Neutrophil (primary cell): ENCODE data around the gene PON3.
"Not testable (repeated sequence)": the region's sequence is repeated elsewhere in the genome, so short reads cannot be mapped to it uniquely, and the experiment has no call there.

Source experiments
- H3K27ac ChIP-seq: fragments of 200-600 bp; sonication (generic); 2 replicates; pipeline ENCODE4 v1.5.1; 2016; ENCODE audit warnings: mild to moderate bottlenecking, moderate library complexity
- H3K27me3 ChIP-seq: fragments of 200-600 bp; sonication (generic); 2 replicates; pipeline ENCODE4 v1.6.0; 2016; ENCODE audit warnings: mild to moderate bottlenecking
- H3K36me3 ChIP-seq: fragments of 200-600 bp; sonication (generic); 2 replicates; pipeline ENCODE4 v1.5.1; 2017
- H3K4me1 ChIP-seq, 2 experiments: fragments of 200-600 bp in 1 of 2; sonication (generic) in 1 of 2; 1 replicate in 1 of 2; 2 replicates in 1 of 2; pipeline versions ENCODE4 v1.5.1 to v1.6.1; 2013 to 2016; ENCODE audit warnings: low read depth in 1 of 2, low read length in 1 of 2, mild to moderate bottlenecking in 1 of 2, moderate library complexity in 1 of 2; ENCODE audit not compliant: control insufficient read depth in 1 of 2, insufficient read depth in 1 of 2
- H3K4me3 ChIP-seq, 2 experiments: fragments of 200-600 bp in 1 of 2; sonication (generic) in 1 of 2; 1 replicate in 1 of 2; 2 replicates in 1 of 2; pipeline ENCODE4 v1.5.1; 2013 to 2016; ENCODE audit warnings: low read depth in 1 of 2, low read length in 1 of 2, mild to moderate bottlenecking in 1 of 2, moderate library complexity in 1 of 2
- H3K9me3 ChIP-seq: fragments of 200-600 bp; sonication (generic); 2 replicates; pipeline ENCODE4 v1.5.1; 2016
- TF ChIP-seq, protein P1 (sequence below): fragments of 200-600 bp; sonication (generic); IDR thresholded peaks from 2 replicates; pipeline ENCODE4 v1.5.1; 2016; ENCODE audit warnings: antibody characterized with exemption

Gene PON3

DNA sequence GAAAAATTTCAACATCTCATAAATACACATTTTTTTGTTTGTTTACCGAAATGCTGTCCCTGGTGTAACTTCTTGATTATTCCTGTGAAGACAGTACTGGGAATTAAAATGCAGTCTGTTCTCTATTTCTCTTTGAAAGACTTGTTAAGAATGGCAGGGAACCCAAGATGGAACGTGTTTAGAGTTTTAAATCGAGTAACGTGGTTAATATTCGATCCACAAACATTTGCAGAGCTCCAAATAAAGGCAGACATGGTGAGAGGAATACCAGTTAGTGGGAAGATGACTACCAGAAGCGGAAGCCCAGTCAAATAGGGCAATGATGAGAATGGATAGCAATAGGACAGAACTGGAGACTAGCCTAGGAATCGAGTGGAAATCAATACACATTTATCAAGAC, 6.7 kb downstream of the PON3 start:
- H3K4me1 ChIP-seq: no peaks in the 10 kb centered on the region
- peaks cover 15% of the 10 kb centered on the region for H3K27me3 ChIP-seq
- H3K4me3 ChIP-seq: no peak overlapping the region
- H3K9me3 ChIP-seq: no peaks in the 10 kb centered on the region
- no peak overlapping the region for H3K27ac ChIP-seq
- TF ChIP-seq, protein P1, sequence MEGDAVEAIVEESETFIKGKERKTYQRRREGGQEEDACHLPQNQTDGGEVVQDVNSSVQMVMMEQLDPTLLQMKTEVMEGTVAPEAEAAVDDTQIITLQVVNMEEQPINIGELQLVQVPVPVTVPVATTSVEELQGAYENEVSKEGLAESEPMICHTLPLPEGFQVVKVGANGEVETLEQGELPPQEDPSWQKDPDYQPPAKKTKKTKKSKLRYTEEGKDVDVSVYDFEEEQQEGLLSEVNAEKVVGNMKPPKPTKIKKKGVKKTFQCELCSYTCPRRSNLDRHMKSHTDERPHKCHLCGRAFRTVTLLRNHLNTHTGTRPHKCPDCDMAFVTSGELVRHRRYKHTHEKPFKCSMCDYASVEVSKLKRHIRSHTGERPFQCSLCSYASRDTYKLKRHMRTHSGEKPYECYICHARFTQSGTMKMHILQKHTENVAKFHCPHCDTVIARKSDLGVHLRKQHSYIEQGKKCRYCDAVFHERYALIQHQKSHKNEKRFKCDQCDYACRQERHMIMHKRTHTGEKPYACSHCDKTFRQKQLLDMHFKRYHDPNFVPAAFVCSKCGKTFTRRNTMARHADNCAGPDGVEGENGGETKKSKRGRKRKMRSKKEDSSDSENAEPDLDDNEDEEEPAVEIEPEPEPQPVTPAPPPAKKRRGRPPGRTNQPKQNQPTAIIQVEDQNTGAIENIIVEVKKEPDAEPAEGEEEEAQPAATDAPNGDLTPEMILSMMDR: no peak
- no peaks in the 10 kb centered on the region for H3K36me3 ChIP-seq

DNA sequence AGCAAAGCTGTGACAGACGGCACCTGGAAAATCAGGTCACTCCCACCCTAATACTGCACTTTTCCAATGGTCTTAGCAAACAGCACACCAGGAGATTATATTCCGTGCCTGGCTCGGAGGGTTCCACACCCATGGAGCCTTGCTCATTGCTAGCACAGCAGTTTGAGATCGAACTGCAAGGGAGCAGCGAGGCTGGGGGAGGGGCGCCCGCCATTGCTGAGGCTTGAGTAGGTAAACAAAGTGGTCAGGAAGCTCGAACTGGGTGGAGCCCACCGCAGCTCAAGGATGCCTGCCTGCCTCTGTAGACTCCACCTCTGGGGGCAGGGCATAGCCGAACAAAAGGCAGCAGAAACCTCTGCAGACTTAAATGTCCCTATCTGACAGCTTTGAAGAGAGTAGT, 16.7 kb downstream of the PON3 start:
- H3K36me3 ChIP-seq, H3K27me3 ChIP-seq, H3K9me3 ChIP-seq, H3K4me1 ChIP-seq, H3K4me3 ChIP-seq, H3K27ac ChIP-seq: not testable (repeated sequence)

DNA sequence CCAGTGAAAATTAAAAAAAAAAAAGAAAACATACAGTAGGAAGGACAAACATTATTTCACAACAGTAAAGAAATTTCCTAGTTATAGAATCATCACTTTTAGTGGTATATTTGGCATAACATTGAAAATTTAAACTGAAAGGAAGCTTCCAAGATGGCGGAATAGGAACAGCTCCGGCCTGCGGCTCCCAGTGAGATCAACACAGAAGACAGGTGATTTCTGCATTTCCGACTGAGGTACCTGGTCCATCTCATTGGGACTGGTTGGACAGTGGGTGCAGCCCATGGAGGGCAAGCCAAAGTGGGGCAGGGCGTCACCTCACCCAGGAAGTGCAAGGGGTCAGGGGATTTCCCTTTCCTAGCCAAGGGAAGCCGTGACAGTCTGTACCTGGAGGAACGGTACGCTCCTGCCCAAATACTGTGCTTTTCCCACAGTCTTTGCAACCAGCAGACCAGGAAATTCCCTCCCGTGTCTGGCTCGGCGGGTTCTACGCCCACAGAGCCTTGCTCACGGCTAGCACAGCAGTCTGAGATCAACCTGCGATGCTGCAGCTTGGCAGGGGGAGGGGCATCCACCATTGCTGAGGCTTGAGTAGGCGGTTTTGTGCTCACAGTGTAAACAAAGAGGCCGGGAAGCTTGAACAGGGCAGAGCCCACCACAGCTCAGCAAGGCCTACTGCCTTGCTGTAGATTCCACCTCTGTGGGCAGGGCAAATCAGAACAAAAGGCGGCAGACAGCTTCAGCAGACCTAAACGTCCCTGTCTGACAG, 19.4 kb downstream of the PON3 start:
- H3K4me1 ChIP-seq: no peaks in the 10 kb centered on the region
- no peaks in the 10 kb centered on the region for H3K9me3 ChIP-seq
- no peak overlapping the region for H3K27ac ChIP-seq
- no peak overlapping the region for H3K4me3 ChIP-seq
- H3K27me3 ChIP-seq: no peaks in the 10 kb centered on the region
- TF ChIP-seq, protein P1: no peak
- H3K36me3 ChIP-seq: no peaks in the 10 kb centered on the region

DNA sequence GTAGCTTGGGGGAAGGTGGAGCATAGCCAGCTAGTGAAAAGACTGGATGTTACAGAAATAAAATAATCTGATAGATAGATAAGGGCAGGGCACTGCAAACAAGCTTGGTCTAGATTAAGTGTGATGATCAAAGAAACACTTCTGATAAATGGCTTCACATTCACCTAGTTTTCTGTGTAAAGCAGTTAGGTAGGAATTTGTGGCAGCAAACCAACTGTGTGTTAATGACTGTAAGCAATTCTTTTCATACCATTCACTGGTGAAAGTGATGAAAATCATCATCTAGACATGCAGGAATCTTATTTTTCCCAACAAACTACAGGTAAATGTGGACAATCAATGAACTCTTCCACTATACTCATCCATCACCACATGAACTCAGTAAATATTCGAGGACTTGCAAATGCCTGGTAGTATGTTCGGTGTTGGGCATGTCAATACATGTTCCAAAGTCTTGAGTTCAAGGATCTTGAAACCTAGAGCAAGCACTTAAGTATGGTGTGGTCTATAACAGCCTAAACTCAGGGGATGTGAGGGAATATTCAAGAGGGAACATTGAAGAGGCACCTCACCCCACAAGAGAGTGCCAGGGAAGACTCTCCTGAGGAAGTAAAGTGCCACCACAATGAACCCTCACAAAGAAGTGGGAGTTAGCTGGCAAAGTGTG, 20.5 kb downstream of the PON3 start:
- no peaks in the 10 kb centered on the region for H3K9me3 ChIP-seq

DNA sequence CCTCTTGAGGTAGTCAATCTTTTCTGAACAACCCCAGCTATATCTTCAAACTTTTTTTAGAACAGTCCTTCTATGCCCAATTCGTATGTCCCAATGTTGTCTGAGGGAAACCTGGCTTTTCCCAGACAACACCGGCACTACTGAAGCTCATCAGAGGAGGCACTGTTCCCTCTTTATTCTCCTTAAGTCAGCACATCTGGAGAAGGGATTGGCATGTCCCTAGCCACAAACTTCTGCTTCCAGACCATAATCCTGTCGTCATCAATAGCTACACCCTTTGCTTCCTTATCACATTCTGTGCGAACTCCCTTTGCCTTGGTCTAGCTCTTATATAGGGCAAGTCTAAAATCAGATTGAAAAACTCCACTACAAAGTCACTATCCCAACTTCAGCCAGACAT, 22.9 kb downstream of the PON3 start:
- Histone ChIP-seq H3K27ac (no peak overlapping the region), H3K27me3 (no peaks in the 10 kb centered on the region), H3K4me1 (no peaks in the 10 kb centered on the region), H3K4me3 (no peak overlapping the region), H3K36me3 (no peaks in the 10 kb centered on the region), H3K9me3 (no peaks in the 10 kb centered on the region)
- TF ChIP-seq, protein P1: no peak

More for the DNA sequence above, 20.5 kb downstream of the PON3 start:
- no peak overlapping the region for H3K4me3 ChIP-seq
- H3K27me3 ChIP-seq: no peaks in the 10 kb centered on the region
- no peak overlapping the region for H3K27ac ChIP-seq
- no peaks in the 10 kb centered on the region for H3K36me3 ChIP-seq
- TF ChIP-seq, protein P1: no peak
- no peaks in the 10 kb centered on the region for H3K4me1 ChIP-seq

DNA sequence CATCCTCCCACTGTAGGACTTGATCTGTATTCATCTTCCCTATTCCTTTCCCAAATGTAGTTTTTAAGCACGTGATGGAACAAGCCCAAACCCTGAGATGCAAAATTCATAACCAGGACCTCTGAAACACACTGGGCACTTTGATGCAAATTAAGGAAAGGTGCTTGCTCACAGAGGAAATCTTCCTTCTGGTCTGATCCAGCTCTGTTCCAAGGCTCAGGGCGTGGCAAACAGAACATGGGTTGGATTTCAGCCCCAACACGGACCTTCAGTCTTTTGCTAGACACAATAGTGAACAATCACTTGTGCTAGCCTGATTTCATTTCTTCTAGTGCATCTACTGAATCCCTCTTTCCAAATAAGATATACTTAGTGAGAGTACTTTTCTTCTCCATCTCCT, 27.9 kb downstream of the PON3 start:
- no peaks in the 10 kb centered on the region for H3K9me3 ChIP-seq
- no peaks in the 10 kb centered on the region for H3K4me1 ChIP-seq
- no peak overlapping the region for H3K27ac ChIP-seq
- TF ChIP-seq, protein P1: no peak
- H3K27me3 ChIP-seq: no peaks in the 10 kb centered on the region
- no peaks in the 10 kb centered on the region for H3K36me3 ChIP-seq
- no peak overlapping the region for H3K4me3 ChIP-seq
